Right lobe of liver (tissue), 4 donors: ENCODE data around the gene USB1.

Experiments used
- POLR2A ChIP-seq: fragments of 450-650 bp; IDR thresholded peaks from one replicate; pipeline ENCODE4 v1.6.1; 2017; ENCODE audit warnings: antibody characterized with exemption, mild to moderate bottlenecking
- TF ChIP-seq, protein P1 (sequence below), 4 donors: fragments of 200-600 bp in 3 of 4; fragments of 450-650 bp in 1 of 4; IDR thresholded peaks; one replicate each; pipeline versions ENCODE4 v1.5.1 to v1.8.0; 2016 to 2022; ENCODE audit warnings: antibody characterized with exemption in 4 of 4, mild to moderate bottlenecking in 2 of 4
- donor health status: DM: no; HTN: no; CAD: no.
- donor health status: DM: no; HTN: no; CAD: no.
- donor health status: DM: no; HTN: yes; CAD: no.

DNA sequence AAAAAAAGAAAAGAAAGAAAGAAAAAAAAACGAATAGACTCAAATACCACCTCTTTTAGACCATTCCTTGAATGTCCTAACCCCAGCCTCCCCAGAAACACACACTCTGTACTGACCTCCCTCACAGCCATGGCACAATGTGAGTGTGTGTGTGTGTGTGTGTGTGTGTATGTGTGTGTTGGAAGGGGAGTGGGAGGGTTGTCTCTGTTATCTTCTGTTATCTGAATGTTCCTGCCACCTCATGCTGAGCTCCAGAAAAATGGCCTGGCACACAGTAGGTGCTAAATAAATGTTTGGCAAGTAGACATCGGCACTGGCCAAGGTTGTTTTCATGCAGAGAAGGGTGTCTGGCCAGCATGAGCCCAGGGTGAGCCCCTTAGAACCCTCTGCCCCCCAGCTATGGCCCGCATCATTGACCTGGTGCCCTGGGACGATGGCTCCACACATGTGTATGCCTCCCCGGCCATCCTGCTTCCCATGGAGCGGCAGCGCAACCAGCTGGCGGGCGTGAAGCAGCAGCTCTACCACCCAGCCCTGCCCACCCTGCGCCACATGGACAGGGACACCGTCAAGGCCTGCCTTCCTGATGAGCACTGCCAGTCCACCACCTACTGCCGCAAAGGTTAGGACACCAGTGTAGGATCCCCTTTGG, 23.7 kb upstream of the USB1 start:
- TF ChIP-seq, protein P1, sequence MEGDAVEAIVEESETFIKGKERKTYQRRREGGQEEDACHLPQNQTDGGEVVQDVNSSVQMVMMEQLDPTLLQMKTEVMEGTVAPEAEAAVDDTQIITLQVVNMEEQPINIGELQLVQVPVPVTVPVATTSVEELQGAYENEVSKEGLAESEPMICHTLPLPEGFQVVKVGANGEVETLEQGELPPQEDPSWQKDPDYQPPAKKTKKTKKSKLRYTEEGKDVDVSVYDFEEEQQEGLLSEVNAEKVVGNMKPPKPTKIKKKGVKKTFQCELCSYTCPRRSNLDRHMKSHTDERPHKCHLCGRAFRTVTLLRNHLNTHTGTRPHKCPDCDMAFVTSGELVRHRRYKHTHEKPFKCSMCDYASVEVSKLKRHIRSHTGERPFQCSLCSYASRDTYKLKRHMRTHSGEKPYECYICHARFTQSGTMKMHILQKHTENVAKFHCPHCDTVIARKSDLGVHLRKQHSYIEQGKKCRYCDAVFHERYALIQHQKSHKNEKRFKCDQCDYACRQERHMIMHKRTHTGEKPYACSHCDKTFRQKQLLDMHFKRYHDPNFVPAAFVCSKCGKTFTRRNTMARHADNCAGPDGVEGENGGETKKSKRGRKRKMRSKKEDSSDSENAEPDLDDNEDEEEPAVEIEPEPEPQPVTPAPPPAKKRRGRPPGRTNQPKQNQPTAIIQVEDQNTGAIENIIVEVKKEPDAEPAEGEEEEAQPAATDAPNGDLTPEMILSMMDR (IDR thresholded peaks at IDR 0.05), result no peak
- TF ChIP-seq POLR2A, result no peak
